H54 (cell line): Measurements from ENCODE around the gene KIAA1217.

Experiments used
- DNase-seq: peaks from one replicate; pipeline ENCODE4 v3.0.0; 2011; ENCODE audit warnings: low spot score, mixed read lengths; ENCODE audit not compliant: insufficient read length
- FAIRE-seq: peaks from 3 replicates; lab custom pipeline; 2011; peaks lifted over from hg19 to GRCh38; lab: Jason Lieb, UNC
- POLR2A ChIP-seq: IDR thresholded peaks from 2 replicates; pipeline ENCODE4 v1.6.1; 2011; ENCODE audit warnings: low read depth, mild to moderate bottlenecking, low read length

The KIAA1217 gene

GRCh38 chr10:24446739-24447138 lies 237.8 kb downstream of the KIAA1217 start:
- peak; percentile 90 for FAIRE-seq
- TF ChIP-seq POLR2A, result no peak
- DNase-seq, result no peak

- DNase-seq, result no peak
These were observed 239.5 kb downstream of the KIAA1217 start for GRCh38 chr10:24448351-24448999.

GRCh38 chr10:24449321-24449740 lies 240.4 kb downstream of the KIAA1217 start:
- FAIRE-seq (peak; percentile 33), DNase-seq (no peak)
- TF ChIP-seq POLR2A, result no peak

More at GRCh38 chr10:24448351-24448999, 239.5 kb downstream of the KIAA1217 start:
- no peak for TF ChIP-seq POLR2A
- peak; percentile 77 for FAIRE-seq

- TF ChIP-seq POLR2A, result no peak
- DNase-seq (no peak), FAIRE-seq (peak; percentile 64)
These were observed 240.9 kb downstream of the KIAA1217 start for GRCh38 chr10:24449769-24450310.

- TF ChIP-seq POLR2A, result no peak
- no peak for FAIRE-seq
- no peak for DNase-seq
These were observed 242.4 kb downstream of the KIAA1217 start for GRCh38 chr10:24451325-24451820.

GRCh38 chr10:24452030-24452429 lies 243.1 kb downstream of the KIAA1217 start:
- no peak for TF ChIP-seq POLR2A
- DNase-seq, result no peak
- no peak for FAIRE-seq

GRCh38 chr10:24453404-24453830 lies 244.5 kb downstream of the KIAA1217 start:
- no peak for DNase-seq
- no peak for TF ChIP-seq POLR2A
- FAIRE-seq, result no peak

- FAIRE-seq (no peak), DNase-seq (no peak)
- TF ChIP-seq POLR2A, result no peak
These were observed 245.0 kb downstream of the KIAA1217 start for GRCh38 chr10:24453973-24454372.

GRCh38 chr10:24455447-24455846 lies 246.5 kb downstream of the KIAA1217 start:
- no peak for TF ChIP-seq POLR2A
- no peak for FAIRE-seq
- no peak for DNase-seq

GRCh38 chr10:24456322-24456721 lies 247.4 kb downstream of the KIAA1217 start:
- DNase-seq (peak; percentile 62), FAIRE-seq (peak; percentile 96)
- no peak for TF ChIP-seq POLR2A

GRCh38 chr10:24457661-24458318 lies 248.9 kb downstream of the KIAA1217 start:
- FAIRE-seq (no peak), DNase-seq (no peak)
- no peak for TF ChIP-seq POLR2A

GRCh38 chr10:24459836-24460235 lies 250.9 kb downstream of the KIAA1217 start:
- FAIRE-seq, result no peak
- TF ChIP-seq POLR2A, result no peak

GRCh38 chr10:24462291-24462813 lies 253.4 kb downstream of the KIAA1217 start:
- FAIRE-seq (no peak), DNase-seq (no peak)
- no peak for TF ChIP-seq POLR2A

More at GRCh38 chr10:24459836-24460235, 250.9 kb downstream of the KIAA1217 start:
- no peak for DNase-seq
